OCI-LY3 (cell line): ENCODE data around the gene FOXL1.

ENCODE experiments used
- H2AFZ ChIP-seq: fragments of 200-600, 300-600 bp; shearing (Covaris generic); 2 replicates; pipeline ENCODE4 v1.6.0; 2014; ENCODE audit warnings: antibody characterized with exemption, low read depth, low read length
- H3K27ac ChIP-seq: fragments of 200-600, 300-600 bp; sonication (generic); 2 replicates; pipeline ENCODE4 v1.5.1; 2014; ENCODE audit warnings: mild to moderate bottlenecking, low read length, moderate library complexity, mixed read lengths
- H3K27me3 ChIP-seq: fragments of 200-600, 300-600 bp; sonication (generic); 2 replicates; pipeline ENCODE4 v1.6.1; 2014; ENCODE audit warnings: low read depth, low read length, mixed read lengths
- H3K36me3 ChIP-seq: fragments of 200-600, 300-600 bp; sonication (generic); replicated peaks from 2 replicates; pipeline ENCODE3; 2014; ENCODE audit warnings: low read depth, low read length, mixed read lengths
- H3K4me1 ChIP-seq: fragments of 300-600, 200-600 bp; sonication (generic); 2 replicates; pipeline ENCODE4 v1.6.1; 2014; ENCODE audit warnings: low read length, mixed read lengths
- H3K4me2 ChIP-seq: fragments of 200-600, 300-600 bp; sonication (generic); 2 replicates; pipeline ENCODE4 v1.6.1; 2014; ENCODE audit warnings: low read length, mixed read lengths
- H3K4me3 ChIP-seq: fragments of 300-600, 200-600 bp; sonication (generic); 2 replicates; pipeline ENCODE4 v1.5.1; 2014; ENCODE audit warnings: antibody characterized with exemption, mild to moderate bottlenecking, low read length, moderate library complexity
- H3K79me2 ChIP-seq: fragments of 300-600, 200-600 bp; shearing (Covaris generic); 2 replicates; pipeline ENCODE4 v1.6.1; 2014; ENCODE audit warnings: mild to moderate bottlenecking, low read length, mixed read lengths
- H3K9ac ChIP-seq: fragments of 300-600, 200-600 bp; shearing (Covaris generic); 2 replicates; pipeline ENCODE4 v1.6.0; 2014; ENCODE audit warnings: mild to moderate bottlenecking, low read length, moderate library complexity
- H3K9me3 ChIP-seq: fragments of 200-600, 300-600 bp; shearing (Covaris generic); 2 replicates; pipeline ENCODE4 v1.6.1; 2014; ENCODE audit warnings: low read length, mixed read lengths; ENCODE audit not compliant: insufficient read depth
- H4K20me1 ChIP-seq: fragments of 200-600, 300-600 bp; sonication (generic); 2 replicates; pipeline ENCODE4 v1.6.1; 2016; ENCODE audit warnings: low read length, mixed read lengths; ENCODE audit not compliant: insufficient read depth
- EZH2phosphoT487 ChIP-seq: fragments of 200-600 bp; shearing (Covaris generic); IDR thresholded peaks from 2 replicates; pipeline ENCODE4 v1.6.1; 2018; ENCODE audit warnings: antibody characterized with exemption, mixed run types, low read depth
- TF ChIP-seq, protein P1 (sequence below): fragments of 200-600, 300-600 bp; sonication (generic); IDR thresholded peaks from 2 replicates; pipeline ENCODE4 v1.5.1; 2014; ENCODE audit warnings: antibody characterized with exemption, low read length, low read depth

FOXL1 gene

DNA sequence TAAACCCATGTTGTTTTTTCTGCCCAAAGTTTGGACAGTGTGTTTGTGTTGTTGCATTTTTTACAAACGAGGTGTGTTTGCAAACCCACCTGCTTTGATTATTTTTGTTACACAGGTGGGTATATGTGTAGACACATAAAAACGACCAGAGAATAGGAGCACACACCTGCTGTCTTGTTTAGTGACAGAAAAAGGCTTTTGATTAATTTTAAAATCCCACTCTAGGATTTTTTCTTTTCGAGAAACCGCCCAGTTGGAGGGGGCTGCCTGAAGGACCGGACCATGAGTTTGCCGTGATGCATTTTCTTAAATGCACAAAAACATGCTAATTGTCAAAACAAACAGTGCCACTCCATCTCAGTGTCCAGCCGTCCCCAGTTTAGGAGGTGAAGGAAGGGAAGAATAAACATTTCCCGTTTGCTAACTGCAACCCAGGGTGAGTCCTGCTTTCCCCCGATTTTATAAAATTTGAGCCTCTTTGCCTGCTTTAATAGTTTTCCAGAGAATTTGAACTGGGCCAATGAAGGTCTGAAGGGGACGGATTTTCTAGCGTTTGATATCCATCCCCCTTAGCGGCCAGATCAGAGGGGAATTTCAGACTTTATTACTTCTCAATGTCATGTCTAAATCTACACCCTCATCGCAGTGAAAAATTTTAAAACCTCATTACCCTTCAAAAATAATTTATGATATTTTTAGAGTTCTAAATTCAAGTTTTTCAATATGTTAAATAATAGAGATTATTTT is 8.5 kb upstream of the FOXL1 start:
- Histone ChIP-seq H3K27ac (no peak overlapping the region), H3K4me3 (no peak overlapping the region), H4K20me1 (no peaks in the 10 kb centered on the region), H3K9me3 (no peaks in the 10 kb centered on the region), H3K4me2 (no peak overlapping the region), H3K27me3 (no peaks in the 10 kb centered on the region), H3K36me3 (no peaks in the 10 kb centered on the region), H2AFZ (no peak overlapping the region), H3K9ac (no peak overlapping the region), H3K4me1 (no peaks in the 10 kb centered on the region), H3K79me2 (no peaks in the 10 kb centered on the region)
- no peak for TF ChIP-seq EZH2phosphoT487
- TF ChIP-seq, protein P1, sequence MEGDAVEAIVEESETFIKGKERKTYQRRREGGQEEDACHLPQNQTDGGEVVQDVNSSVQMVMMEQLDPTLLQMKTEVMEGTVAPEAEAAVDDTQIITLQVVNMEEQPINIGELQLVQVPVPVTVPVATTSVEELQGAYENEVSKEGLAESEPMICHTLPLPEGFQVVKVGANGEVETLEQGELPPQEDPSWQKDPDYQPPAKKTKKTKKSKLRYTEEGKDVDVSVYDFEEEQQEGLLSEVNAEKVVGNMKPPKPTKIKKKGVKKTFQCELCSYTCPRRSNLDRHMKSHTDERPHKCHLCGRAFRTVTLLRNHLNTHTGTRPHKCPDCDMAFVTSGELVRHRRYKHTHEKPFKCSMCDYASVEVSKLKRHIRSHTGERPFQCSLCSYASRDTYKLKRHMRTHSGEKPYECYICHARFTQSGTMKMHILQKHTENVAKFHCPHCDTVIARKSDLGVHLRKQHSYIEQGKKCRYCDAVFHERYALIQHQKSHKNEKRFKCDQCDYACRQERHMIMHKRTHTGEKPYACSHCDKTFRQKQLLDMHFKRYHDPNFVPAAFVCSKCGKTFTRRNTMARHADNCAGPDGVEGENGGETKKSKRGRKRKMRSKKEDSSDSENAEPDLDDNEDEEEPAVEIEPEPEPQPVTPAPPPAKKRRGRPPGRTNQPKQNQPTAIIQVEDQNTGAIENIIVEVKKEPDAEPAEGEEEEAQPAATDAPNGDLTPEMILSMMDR, result no peak

DNA sequence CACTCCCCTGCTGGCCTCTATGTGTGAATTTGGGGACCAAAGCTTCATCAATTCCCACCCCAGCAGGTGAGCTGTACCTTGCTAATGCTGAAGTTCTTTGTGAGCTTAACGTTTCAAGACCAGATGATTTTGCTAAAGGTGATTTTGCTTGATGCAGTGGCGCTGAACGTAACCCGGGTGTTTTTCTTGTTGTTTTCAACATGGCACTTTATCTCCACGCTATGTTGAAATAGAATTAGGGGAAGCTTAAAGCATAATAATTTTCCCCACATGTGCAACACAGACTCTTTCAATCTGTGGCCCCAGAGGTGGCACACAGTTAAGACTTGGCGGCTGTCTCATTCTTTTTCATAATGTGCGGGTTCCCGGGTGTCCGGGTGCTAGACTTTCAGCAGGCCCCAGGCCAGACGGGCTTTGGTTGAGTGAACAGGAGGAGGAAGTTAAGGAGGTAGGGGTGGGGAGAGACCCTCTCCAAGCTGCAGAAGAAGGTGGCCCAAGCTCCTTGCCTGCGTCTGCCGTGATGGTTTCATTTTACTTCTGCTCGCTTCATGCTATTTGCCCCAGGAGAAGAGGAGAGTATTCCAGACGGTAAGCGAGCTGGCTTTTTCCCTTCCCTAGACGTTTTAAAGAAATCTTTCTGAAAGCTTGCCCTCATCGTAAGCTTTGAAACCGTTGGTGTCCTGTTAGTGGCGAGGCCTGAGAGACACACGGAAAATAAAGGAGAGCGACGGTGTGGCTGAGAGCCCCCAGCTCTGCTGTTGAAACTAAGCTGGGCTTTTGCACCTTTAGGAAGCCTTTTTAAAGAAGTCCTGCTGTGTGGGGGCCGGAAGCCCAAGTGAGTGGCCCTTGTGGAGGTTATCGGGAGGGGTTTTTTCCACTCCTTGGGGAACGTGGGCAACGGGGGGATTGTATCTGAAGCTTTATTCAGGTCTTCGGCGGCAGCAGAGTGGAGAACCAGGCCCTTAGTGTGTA is 7.5 kb upstream of the FOXL1 start:
- no peaks in the 10 kb centered on the region for H4K20me1 ChIP-seq
- no peaks in the 10 kb centered on the region for H3K9me3 ChIP-seq
- TF ChIP-seq EZH2phosphoT487, result no peak
- TF ChIP-seq, protein P1, result no peak
- no peaks in the 10 kb centered on the region for H3K27me3 ChIP-seq
- H3K27ac ChIP-seq, result no peak overlapping the region
- H2AFZ ChIP-seq, result peak overlapping the region; percentile 39; the same call in 1 of the 2 replicates
- H3K36me3 ChIP-seq, result no peaks in the 10 kb centered on the region
- H3K4me3 ChIP-seq, result no peak overlapping the region
- H3K9ac ChIP-seq, result no peak overlapping the region
- no peaks in the 10 kb centered on the region for H3K79me2 ChIP-seq
- H3K4me2 ChIP-seq, result no peak overlapping the region
- H3K4me1 ChIP-seq, result no peaks in the 10 kb centered on the region

DNA sequence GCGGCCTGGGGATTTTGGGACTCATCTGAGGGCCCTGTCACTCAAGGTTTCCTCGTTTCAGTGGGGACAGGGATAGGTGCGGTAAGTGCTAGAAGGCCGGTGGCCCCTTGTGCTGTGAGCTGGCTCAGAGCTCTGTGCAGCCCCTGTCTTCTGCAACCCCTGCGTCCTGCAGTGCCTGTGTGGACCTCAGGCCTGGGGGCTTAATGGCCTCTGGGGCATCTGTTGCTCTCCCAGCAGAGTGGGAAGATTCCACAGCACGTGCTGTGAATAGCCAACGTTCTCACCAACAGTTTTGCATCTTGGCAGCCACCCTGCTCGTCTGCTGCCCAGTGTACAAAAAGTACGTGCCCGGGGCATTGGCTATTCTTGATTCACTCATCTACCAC is 6.8 kb upstream of the FOXL1 start:
- Histone ChIP-seq H3K4me1 (no peaks in the 10 kb centered on the region), H3K79me2 (no peaks in the 10 kb centered on the region), H3K4me3 (no peak overlapping the region), H3K27ac (no peak overlapping the region), H4K20me1 (no peaks in the 10 kb centered on the region), H3K36me3 (no peaks in the 10 kb centered on the region), H3K9me3 (no peaks in the 10 kb centered on the region), H2AFZ (no peak overlapping the region), H3K4me2 (no peak overlapping the region), H3K9ac (no peak overlapping the region), H3K27me3 (no peaks in the 10 kb centered on the region)
- no peak for TF ChIP-seq EZH2phosphoT487
- TF ChIP-seq, protein P1, result no peak

DNA sequence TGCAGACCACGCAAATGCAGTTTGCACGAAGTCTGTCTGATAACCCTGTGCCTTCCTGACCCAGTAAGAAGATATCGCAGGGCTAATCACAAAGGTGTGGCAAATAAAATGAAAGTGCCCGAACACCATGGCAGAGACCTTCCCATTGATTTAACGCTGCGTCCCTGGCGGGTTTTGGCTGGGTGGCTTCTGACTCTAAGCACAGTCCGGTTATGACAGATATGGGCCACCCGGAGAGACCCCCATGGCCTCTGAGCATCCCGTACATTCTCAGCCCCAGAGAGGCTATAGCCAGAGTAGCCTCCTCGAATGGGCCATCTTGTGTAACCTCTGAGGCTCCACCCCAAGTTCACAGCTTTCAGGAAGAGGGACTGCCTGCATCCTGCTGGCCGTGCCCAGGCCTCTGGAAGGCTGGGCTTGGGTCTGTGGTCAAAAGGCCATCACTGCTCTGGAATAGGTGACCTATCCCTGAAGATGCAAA is 6.3 kb upstream of the FOXL1 start:
- Histone ChIP-seq H3K79me2 (no peaks in the 10 kb centered on the region), H3K4me2 (no peak overlapping the region), H4K20me1 (no peaks in the 10 kb centered on the region), H3K9me3 (no peaks in the 10 kb centered on the region), H3K4me1 (no peaks in the 10 kb centered on the region), H3K27ac (no peak overlapping the region), H2AFZ (no peak overlapping the region), H3K4me3 (no peak overlapping the region), H3K9ac (no peak overlapping the region), H3K27me3 (no peaks in the 10 kb centered on the region), H3K36me3 (no peaks in the 10 kb centered on the region)
- TF ChIP-seq EZH2phosphoT487, result no peak
